ENCODE results near the gene NDUFA13.

NDUFA13 gene

DNA sequence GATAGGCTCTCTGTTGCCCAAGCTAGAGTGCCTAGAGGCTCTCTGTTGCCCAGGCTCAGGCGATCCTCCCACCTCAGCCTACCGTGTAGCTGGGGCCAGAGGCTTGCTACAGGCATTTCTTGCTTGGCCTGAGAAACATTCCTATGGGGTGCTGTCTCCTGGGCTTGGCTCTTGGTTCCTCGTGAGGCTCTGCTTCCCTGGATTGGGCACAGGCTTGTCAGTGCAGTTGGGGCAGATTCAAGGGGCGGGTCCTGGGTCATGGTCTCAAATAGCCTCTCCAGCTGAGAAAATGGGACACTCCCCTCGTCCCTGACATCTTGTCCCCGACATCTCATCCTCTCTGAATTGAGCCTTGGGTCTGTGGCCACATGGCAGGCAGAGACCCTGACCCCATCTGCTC, 5.6 kb upstream of the NDUFA13 start:
- DNase-seq (ENCODE audit: low read depth), result no peak

DNA sequence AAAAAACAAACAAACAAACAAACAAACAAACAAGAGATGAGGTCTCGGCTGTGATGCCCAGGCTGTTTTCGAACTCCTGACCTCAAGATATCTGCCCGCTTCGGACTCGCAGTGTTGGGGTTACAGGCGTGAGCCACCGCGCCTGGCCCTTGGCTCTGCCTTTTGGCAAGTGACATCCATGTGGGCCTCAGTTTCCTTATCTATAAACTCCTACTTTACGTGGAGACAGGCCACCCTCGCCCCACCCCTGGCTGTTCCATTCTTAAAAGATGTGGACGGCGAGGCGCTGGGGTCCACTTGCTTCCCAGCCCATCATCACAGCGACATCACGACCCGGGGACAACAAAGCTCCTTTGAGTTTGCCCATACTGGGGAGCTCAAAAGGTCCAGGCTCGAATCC, 2.3 kb upstream of the NDUFA13 start:
- DNase-seq (ENCODE audit: low read depth), result no peak

DNA sequence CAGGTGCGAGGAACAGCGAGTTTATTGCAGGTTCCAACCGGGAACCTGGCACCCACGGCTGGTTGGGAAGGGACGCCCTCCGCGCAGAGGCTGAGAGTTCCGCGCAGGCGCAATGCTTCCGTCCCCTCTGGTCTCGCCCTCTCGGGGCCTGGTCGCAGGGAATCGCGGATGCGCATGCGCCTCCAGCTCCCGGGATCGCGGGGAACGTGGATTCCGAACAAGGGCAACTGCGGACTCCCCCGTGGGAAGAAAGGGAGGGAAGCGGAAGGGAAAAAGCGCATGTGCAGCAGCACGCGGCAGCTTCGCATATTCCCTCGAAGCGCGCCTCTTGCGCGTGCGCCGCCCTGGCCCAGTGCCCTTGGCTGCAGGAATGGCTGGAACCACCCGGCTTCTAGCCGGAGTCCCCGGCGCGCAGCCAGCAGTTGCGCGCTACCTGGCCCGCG, 1.8 kb upstream of the NDUFA13 start:
- DNase-seq (ENCODE audit: low read depth), result no peak

DNA sequence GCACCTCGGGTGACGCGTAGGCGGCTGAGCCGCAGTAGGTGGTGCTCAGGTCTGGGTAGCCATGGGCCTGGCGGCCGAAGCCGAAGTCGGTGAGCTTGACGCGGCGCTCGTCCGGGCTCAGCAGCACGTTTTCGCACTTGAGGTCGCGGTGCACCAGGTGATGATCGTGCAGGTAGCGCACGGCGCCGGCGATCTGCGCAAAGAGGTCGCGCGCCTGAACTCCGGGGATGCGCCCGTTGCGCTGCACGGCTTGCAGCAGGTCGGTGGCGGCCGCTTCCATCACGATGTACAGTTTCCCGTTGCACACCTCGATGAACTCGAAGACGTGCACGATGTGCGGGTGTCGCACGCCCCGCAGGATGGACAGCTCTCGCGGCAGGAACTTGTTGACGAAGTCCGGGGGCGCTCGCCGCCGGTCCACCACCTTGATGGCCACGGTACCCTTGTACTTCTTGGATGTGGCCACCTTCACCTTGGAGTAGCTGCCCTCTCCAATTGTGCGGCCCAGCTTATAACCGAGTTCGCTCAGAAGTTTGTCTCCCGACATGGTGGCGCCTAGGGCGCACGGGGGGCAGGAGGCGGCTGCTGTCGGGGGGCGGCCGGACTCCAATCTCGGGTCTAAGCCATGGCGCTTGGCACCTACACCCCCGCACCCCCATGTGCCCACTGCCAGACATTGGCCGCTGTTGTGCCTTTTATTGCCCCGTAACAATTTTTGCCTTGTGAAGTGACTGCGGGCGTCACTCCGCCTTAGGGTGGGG, 964 bp upstream of the NDUFA13 start, which contains the start of gene TSSK6:
TSS of gene TSSK6 (minus strand) at position 668 of the 761 bp plus-strand sequence. CDS start at position 547, 121 bp downstream.
- DNase-seq (ENCODE audit: low read depth), result no peak

DNA sequence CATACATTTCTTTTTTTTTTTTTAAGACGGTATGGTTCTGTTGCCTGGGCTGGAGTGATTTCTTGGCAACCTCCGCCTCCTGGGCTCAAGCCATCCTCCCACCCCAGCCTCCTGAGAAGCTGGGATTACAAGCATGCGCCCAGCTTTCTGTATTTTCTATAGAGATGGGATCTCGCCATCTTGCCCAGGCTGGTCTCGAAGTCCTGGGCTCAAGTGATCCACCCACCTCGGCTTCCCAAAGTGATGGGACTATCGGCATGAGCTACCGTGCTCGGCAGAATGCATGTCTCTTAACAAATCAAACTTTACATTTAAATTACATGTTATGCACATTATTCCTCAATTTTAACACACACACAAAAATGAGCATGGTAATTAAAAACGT, 1.2 kb downstream of the NDUFA13 start:
- no peak for DNase-seq (ENCODE audit: low read depth)

DNA sequence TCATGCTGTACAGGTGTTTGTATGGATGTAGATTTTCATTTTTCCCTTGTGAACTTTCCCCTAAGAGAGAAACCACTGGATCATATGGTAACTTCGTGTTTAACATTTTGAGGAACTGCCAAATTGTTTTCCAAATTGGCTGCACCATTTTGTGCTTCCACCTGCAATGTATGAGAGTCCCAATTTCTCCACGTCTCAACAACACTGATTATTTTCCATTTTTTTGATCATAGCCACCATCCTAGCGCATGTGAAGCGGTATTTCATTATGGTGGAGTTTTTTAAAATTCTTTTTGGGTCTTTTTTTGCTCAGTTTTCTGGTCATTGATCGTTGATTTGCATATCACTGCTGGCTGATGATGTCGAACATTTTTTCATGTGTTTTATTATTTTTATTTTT, 5.0 kb downstream of the NDUFA13 start:
- DNase-seq (ENCODE audit: low read depth), result no peak

DNA sequence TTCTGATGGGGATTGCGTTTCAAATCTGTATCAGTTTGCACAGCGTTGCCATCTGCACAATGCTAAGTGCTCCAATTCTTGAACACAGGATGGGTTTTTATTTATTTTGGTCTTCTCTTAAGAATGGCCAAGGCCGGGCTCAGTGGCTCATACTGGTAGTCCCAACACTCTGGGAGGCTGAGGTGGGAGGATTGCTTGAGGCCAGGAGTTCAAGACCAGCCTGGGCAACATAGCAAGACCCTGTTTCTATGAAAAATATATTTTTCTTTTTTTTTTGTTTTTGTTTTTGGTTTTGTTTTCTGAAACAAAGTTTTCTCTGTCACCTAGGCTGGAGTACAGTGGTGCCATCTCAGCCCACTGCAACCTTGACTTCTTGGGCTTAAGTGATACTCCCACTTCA, 7.2 kb downstream of the NDUFA13 start:
- no peak for DNase-seq (ENCODE audit: low read depth)

DNA sequence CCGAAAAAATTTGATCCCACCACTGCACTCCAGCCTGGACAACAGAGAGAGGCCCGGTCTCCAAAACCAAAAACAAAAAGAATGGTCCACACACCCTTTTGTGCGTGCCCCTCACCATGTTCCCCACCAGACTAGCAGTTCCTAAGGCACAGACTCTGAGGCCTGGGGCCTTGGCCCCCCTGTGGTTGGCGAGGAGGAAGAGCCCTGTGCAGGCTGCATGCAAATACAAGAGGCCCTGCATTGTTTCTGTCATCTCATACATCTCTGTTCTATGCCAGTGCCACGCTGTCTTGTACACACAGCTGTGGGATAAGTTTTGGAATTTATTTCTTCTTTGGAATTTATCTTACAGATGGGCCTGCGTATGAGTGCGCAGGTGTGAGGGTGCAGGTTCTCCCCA, 8.0 kb downstream of the NDUFA13 start:
- no peak for DNase-seq (ENCODE audit: low read depth)

DNA sequence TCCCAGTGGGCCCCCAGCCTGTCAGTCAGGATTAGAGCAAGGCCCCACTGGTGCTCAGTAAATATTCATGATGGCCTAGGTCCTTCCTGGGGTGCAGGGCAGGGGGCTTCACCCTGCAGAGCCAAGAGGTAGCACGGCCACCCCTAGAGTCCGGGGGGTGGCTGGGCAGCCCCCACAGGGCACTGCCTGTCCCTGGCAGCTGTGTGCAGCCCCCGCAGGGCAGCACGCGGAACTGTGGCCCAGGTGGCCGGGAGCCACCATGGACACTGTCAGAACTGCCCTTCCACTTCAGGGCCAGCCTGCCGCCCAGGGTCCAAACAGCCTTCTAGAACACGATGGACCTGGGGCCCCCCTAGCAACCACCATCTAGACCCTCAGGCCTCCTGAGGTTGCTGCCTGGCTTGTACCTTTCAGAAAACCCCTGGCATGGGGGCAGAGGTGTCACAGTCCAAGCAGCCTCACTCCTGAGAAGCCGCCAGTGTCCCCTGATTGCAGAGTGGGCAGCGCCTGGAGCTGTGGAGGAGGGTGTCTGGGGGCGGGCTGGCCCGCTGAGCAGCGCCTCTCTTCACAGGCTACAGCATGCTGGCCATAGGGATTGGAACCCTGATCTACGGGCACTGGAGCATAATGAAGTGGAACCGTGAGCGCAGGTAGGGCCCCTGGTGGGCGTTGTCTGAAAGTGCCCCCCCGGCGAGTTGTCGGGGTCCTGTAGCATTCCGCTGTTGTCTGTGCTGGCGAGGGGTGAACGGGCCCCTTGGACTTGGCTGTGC, 9.8 kb downstream of the NDUFA13 start:
- no peak for DNase-seq (ENCODE audit: low read depth)

DNA sequence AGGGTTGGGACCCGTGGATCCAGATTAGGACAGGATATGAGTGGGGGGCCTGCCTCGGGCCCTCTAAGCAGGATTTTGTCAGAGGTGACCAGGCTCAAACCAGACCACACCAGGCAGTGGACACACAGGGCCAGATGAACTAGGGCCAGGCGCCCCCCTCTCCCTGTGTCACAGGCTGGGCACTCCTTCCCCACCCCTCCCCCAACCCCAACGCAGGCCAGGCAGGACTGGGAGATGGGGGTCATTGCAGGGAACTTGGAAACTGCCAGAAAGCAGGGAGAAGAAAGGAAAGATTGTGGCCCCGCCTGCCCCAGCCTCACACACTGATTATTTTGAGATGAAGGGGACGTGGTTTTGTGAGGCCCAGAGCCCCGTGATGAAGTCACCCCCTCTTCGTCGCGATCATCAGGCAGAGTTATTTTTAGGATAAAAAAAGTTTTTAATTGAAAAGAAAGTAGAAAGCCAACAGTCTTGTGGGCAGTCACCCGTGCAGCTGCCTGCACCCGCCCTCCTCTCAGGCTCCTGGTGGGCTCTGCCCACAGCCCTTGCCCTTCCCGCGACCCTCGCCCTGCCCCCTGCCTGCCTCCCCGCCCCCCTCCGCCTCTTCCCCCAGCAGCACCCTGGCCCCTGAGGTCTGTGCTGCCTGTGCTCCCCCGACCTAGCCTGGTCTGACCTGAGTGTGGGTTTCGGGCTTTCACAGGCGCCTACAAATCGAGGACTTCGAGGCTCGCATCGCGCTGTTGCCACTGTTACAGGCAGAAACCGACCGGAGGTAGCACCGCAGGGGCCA, 10.8 kb downstream of the NDUFA13 start:
- no peak for DNase-seq (ENCODE audit: low read depth)

DNA sequence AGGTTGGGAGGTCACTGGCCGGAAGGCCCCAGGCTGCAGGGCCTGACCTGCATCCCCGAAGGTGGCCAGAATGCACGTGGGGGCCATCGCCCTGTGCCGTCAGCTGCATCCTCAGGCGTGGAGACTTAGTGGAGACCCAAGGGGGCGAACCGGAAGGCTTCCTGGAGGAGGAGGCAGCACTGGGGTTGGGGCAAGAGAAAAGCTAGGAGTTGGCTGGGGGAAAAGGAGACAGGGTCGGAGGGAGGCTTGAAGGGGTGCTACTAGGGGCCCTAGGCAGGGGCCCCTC, 11.3 kb downstream of the NDUFA13 start:
- DNase-seq (ENCODE audit: low read depth), result no peak

DNA sequence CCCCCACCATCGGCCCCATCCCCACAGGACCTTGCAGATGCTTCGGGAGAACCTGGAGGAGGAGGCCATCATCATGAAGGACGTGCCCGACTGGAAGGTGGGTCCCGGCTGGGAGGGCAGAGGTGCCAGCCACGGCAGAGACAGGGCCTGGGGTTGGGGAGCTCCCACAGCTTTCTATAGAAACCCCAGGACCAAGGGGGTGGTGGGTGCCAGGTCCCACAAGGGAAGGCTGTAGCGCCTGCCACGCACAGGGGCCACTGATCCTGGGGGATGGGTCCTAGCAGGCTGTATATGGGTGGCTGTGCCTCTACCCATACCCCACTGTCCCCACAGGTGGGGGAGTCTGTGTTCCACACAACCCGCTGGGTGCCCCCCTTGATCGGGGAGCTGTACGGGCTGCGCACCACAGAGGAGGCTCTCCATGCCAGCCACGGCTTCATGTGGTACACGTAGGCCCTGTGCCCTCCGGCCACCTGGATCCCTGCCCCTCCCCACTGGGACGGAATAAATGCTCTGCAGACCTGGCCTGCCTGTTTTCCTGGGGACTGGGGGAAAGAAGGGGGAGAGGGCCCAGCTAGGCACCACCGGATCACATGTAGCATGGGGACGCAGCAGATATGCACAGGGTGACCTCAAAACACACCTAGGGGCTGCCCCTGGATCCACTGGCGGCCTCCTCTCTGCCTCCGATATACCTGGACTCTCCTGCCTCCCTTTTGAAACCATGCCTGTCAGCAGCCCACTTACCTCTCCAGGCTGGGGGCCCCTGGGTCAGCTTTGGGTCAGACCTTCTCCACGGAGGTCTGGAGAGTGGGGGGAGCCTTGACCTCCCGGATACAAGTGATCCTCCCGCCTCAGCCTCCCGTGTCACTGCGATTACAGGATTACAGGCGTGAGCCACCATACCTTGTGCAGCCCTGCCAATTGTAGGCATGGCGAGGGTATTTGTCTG, 11.9 kb downstream of the NDUFA13 start:
- DNase-seq (ENCODE audit: low read depth), result no peak

DNA sequence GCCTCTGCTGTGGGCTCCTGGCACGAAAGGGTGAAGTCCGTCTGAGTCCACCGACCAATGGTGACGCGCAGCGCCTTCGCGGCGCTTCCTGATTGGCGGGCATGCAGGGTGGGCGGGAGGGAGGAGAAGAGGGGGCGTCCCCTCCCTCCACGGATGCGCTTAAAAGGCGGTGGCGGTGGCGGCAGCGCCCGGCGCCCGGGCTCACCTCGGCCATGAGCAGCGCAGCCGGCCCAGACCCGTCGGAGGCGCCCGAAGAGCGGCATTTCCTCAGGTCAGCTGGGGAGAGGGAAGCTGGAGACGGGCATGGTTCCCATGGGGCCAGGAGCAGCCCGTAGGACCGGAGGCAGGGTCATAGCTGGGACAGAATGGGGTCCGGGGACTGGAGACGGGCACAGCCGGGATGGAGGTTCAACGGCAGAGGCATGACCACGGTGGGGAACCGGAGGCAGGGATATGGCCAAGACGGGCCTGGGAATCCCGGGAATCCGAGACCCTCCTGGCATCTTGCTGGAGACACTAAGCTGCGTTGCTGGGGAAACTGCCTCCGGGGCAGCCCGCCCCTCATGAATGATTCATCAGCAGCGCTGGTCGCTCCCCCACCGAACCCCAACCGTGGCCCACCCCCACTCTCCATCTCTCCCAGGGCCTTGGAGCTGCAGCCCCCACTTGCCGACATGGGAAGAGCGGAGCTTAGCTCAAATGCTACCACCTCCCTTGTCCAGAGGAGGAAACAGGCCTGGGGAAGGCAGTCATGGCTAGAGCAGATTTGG, 12.9 kb downstream of the NDUFA13 start, which contains the start of gene YJEFN3:
TSS of gene YJEFN3 (plus strand) at position 191 of the 770 bp plus-strand sequence. CDS start at position 213, 22 bp downstream.
- no peak for DNase-seq (ENCODE audit: low read depth)

DNA sequence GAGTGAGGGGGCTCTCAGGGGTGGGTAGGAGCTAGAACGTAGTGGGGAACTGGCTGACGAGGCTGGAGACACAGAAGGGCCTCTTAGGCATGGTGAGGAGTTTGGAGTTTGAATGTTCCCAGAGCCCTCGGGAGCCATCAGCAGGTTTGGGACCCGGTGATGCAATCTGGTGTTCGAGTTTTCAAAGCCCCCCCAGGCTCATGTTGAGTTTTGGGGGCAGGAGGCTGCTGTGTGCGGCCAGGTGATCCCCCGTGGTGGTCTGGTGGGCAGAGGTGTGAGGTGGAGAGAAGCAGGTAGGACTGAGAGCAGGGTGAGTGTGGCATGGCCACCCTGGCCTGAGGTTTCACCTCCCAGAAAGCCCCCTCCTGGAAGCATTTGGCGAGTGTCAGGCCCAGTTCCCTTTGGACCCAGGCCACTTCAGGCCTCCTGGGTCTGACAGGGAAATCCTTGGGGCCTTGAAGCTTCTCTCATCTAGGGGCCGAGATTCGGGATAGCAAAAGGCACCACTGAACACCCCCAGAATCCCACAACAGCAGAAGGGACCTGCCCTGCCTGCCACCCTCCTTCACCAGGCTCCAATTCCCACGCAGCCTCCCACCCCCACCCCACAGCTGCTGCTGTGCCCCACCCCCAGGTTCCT, 13.9 kb downstream of the NDUFA13 start:
- no peak for DNase-seq (ENCODE audit: low read depth)

DNA sequence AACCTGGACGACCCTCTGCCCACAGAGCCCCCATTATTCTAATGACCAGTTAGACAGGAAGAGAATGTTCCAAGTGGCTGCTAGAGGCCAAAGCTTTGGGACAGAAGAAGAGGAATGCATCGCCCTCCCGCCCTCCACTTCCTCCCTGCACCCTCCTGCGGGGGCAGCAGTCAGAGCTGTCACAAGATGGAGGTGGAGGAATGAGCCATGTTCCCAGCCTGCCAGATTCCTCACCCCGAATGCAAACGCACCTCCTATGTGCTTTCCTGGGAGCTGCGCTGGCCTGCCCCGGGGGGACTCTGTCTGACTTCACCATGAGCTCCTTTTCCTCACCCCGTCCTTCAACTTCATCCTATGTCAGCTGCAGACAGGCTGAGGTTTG, 14.4 kb downstream of the NDUFA13 start:
- no peak for DNase-seq (ENCODE audit: low read depth)

DNA sequence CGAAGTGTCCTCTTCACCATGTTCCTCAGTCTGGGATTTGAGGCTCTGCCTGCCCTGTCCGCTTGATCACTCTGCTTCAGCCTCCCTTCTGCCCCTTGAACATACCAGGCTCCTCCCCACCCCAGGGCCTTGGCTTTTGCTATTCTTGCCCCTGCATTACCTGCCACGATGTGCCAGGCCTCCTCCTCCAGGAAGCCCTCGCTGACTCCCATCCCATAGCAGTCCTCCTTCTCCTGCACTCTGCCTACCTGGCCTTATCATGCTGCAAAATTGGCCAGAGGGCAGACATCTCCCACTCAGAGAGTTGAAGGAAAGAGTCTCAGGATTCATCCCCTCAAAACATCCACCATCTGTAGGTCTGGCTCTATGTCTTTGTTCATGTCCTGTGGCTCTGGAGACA, 14.9 kb downstream of the NDUFA13 start:
- DNase-seq (ENCODE audit: low read depth), result no peak

DNA sequence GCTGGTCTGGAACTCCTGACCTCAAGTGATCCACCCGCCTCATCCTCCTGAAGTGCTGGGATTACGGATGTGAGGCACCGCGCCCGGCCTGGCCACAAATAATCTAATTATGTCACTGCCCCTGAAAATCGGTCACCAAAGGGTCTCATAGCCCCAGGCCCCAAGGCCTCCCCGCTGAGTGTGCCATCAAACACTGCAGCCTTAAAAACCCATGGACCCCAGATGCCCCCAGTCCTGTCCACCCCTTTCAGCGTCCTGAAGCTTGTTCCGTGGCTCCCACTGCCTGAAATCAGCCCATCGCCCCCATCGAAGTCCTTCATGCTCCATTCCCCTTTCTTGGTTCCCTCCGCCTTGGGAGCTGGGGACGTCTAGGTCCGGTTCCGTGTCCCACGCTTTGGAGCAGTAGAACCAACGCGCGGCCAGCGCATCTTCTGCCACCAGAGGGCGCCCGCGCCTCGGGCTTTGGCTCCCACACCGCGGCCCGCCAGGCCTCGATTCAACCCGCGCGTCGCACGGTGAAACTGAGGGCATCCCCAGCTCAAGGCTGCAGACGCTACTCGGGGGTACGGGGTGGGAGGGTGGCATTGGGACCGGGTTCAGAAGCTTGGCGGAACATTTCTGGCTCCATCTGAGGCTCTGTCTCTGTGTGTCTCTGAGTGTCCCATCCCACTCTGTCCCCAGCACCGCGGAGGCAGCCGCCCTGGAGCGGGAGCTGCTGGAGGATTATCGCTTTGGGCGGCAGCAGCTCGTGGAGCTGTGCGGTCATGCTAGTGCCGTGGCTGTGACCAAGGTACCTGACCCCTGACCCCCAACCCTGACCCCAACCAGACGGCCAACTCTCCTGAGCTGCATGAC, 16.2 kb downstream of the NDUFA13 start:
- no peak for DNase-seq (ENCODE audit: low read depth)

DNA sequence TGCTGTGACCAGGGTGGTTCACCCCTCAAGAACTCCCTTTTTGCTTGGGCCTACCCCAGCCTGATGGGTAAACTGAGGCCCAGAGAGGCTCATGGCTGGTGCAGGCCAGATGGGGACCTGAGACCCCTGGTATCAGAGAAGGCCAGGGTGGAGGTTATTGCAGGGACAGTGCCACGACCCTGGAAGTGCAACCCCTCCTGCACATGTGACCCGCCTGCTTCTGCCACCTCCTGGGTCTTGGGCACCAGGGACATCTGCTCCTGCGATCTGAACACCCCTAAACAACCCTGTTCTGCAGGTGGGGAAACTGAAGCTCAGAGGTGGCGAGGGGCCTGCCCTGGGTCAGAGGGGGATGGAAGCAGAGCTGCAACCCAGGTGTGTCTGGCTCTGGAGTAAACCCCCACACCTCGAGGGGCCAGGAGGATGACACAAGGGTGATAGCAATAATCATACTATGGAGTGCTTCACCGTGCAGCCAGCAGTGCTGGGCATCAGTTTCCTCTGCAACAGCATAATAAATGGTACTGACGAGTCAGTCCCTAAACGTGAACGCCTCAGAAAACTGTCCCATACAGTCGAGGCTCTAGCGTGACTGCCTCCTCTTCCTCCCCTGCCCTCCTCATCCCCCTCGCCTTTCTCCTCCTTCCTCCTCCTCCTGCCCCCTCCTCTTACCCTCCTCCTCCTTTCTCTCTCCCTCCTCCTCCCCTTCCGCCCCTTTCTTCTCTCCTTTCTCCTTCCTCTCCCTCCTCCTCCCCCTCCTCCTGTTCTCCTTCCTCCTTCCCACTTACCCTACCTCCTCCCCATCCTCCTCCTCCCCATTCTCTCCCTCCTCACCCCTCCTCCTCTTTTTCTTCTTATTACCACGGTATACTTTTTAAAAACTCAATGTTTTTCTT, 17.0 kb downstream of the NDUFA13 start:
- no peak for DNase-seq (ENCODE audit: low read depth)

Data from CMK (cell line).